Measurements from ENCODE around the gene PLXDC1.

The PLXDC1 gene

GRCh38 chr17:39151150-39151942, at the start of gene PLXDC1:
PLXDC1 (minus strand) TSS chr17:39151637; CDS start chr17:39151437, 200 bp downstream.
- no peaks in the 10 kb centered on the region for H3K36me3 ChIP-seq (ENCODE audit: insufficient read depth, low read length)
- no peak within 1 kb of the TSS for H3K27ac ChIP-seq (ENCODE audit: low read depth, low read length)
- no peaks in the 10 kb centered on the region for H3K9me3 ChIP-seq (ENCODE audit: low read length)
- H3K27me3 ChIP-seq (ENCODE audit: control insufficient read depth in 1 of 2, insufficient read depth in 2 of 2, low read length in 2 of 2), result peaks cover 11 to 20% of the 10 kb centered on the region in 2 donors
- H3K4me3 ChIP-seq (ENCODE audit: low read depth in 1 of 2, low read length in 2 of 2), result peak within 1 kb of the TSS in 1 of 2 donors; percentile 99
- peaks cover 12% of the 10 kb centered on the region for H3K4me1 ChIP-seq (ENCODE audit: insufficient read depth, low read length)
- H3K9ac ChIP-seq (ENCODE audit: low read length), result peak within 1 kb of the TSS; percentile 21

GRCh38 chr17:39200957-39201510, 49.6 kb upstream of the PLXDC1 start:
- peak overlapping the region; percentile 100 for H3K27ac ChIP-seq (ENCODE audit: low read depth, low read length)
- peaks cover 26% of the 10 kb centered on the region for H3K4me1 ChIP-seq (ENCODE audit: insufficient read depth, low read length)
- H3K9ac ChIP-seq (ENCODE audit: low read length), result peak overlapping the region; percentile 89
- peak overlapping the region; percentile 94 to 99 for H3K4me3 ChIP-seq (ENCODE audit: low read depth in 1 of 2, low read length in 2 of 2)
- H3K27me3 ChIP-seq (ENCODE audit: control insufficient read depth in 1 of 2, insufficient read depth in 2 of 2, low read length in 2 of 2), result no peaks in the 10 kb centered on the region
- peaks cover 42% of the 10 kb centered on the region for H3K36me3 ChIP-seq (ENCODE audit: insufficient read depth, low read length)
- no peaks in the 10 kb centered on the region for H3K9me3 ChIP-seq (ENCODE audit: low read length)

GRCh38 chr17:39200070-39200879, 48.8 kb upstream of the PLXDC1 start, which contains the start of gene RPL19:
RPL19 (plus strand) TSS chr17:39200283; CDS start chr17:39200345, 62 bp downstream.
- peak within 1 kb of the TSS; percentile 100 for H3K27ac ChIP-seq (ENCODE audit: low read depth, low read length)
- peak within 1 kb of the TSS; percentile 89 for H3K9ac ChIP-seq (ENCODE audit: low read length)
- no peaks in the 10 kb centered on the region for H3K27me3 ChIP-seq (ENCODE audit: control insufficient read depth in 1 of 2, insufficient read depth in 2 of 2, low read length in 2 of 2)
- no peaks in the 10 kb centered on the region for H3K9me3 ChIP-seq (ENCODE audit: low read length)
- H3K4me3 ChIP-seq (ENCODE audit: low read depth in 1 of 2, low read length in 2 of 2), result peak within 1 kb of the TSS; percentile 94 to 99
- H3K4me1 ChIP-seq (ENCODE audit: insufficient read depth, low read length), result peaks cover 33% of the 10 kb centered on the region
- H3K36me3 ChIP-seq (ENCODE audit: insufficient read depth, low read length), result peaks cover 42% of the 10 kb centered on the region

GRCh38 chr17:39199820-39200069, 48.3 kb upstream of the PLXDC1 start:
- no peaks in the 10 kb centered on the region for H3K27me3 ChIP-seq (ENCODE audit: control insufficient read depth in 1 of 2, insufficient read depth in 2 of 2, low read length in 2 of 2)
- no peaks in the 10 kb centered on the region for H3K9me3 ChIP-seq (ENCODE audit: low read length)
- H3K4me1 ChIP-seq (ENCODE audit: insufficient read depth, low read length), result peaks cover 38% of the 10 kb centered on the region
- H3K9ac ChIP-seq (ENCODE audit: low read length), result peak overlapping the region; percentile 89
- peaks cover 38% of the 10 kb centered on the region for H3K36me3 ChIP-seq (ENCODE audit: insufficient read depth, low read length)
- H3K4me3 ChIP-seq (ENCODE audit: low read depth in 1 of 2, low read length in 2 of 2), result peak overlapping the region; percentile 94 to 99
- peak overlapping the region; percentile 100 for H3K27ac ChIP-seq (ENCODE audit: low read depth, low read length)

- Histone ChIP-seq H3K4me3 (ENCODE audit: low read depth in 1 of 2, low read length in 2 of 2) (peak overlapping the region in 1 of 2 donors; percentile 65), H3K9ac (ENCODE audit: low read length) (no peak overlapping the region), H3K27me3 (ENCODE audit: control insufficient read depth in 1 of 2, insufficient read depth in 2 of 2, low read length in 2 of 2) (no peaks in the 10 kb centered on the region), H3K4me1 (ENCODE audit: insufficient read depth, low read length) (peaks cover 41% of the 10 kb centered on the region), H3K27ac (ENCODE audit: low read depth, low read length) (peak overlapping the region; percentile 68), H3K9me3 (ENCODE audit: low read length) (no peaks in the 10 kb centered on the region), H3K36me3 (ENCODE audit: insufficient read depth, low read length) (peaks cover 27% of the 10 kb centered on the region)
These were observed 46.7 kb upstream of the PLXDC1 start for GRCh38 chr17:39198186-39198566.

- Histone ChIP-seq H3K36me3 (ENCODE audit: insufficient read depth, low read length) (peaks cover 25% of the 10 kb centered on the region), H3K4me1 (ENCODE audit: insufficient read depth, low read length) (peaks cover 41% of the 10 kb centered on the region), H3K9me3 (ENCODE audit: low read length) (no peaks in the 10 kb centered on the region), H3K4me3 (ENCODE audit: low read depth in 1 of 2, low read length in 2 of 2) (peak within 1 kb of the TSS; percentile 65 to 91), H3K9ac (ENCODE audit: low read length) (no peak within 1 kb of the TSS), H3K27ac (ENCODE audit: low read depth, low read length) (peak within 1 kb of the TSS; percentile 85), H3K27me3 (ENCODE audit: control insufficient read depth in 1 of 2, insufficient read depth in 2 of 2, low read length in 2 of 2) (no peaks in the 10 kb centered on the region)
These were observed 46.1 kb upstream of the PLXDC1 start, which contains the start of gene CACNB1 for GRCh38 chr17:39197380-39198185. CACNB1 (minus strand) TSS chr17:39197669; CDS start chr17:39197495, 174 bp downstream.

GRCh38 chr17:39196808-39197291, 45.4 kb upstream of the PLXDC1 start:
- peak overlapping the region; percentile 65 to 91 for H3K4me3 ChIP-seq (ENCODE audit: low read depth in 1 of 2, low read length in 2 of 2)
- no peaks in the 10 kb centered on the region for H3K27me3 ChIP-seq (ENCODE audit: control insufficient read depth in 1 of 2, insufficient read depth in 2 of 2, low read length in 2 of 2)
- H3K9me3 ChIP-seq (ENCODE audit: low read length), result no peaks in the 10 kb centered on the region
- H3K4me1 ChIP-seq (ENCODE audit: insufficient read depth, low read length), result peaks cover 39% of the 10 kb centered on the region
- peak overlapping the region; percentile 85 for H3K27ac ChIP-seq (ENCODE audit: low read depth, low read length)
- peaks cover 24% of the 10 kb centered on the region for H3K36me3 ChIP-seq (ENCODE audit: insufficient read depth, low read length)
- no peak overlapping the region for H3K9ac ChIP-seq (ENCODE audit: low read length)

GRCh38 chr17:39196241-39196807, 44.9 kb upstream of the PLXDC1 start:
- peaks cover 34% of the 10 kb centered on the region for H3K4me1 ChIP-seq (ENCODE audit: insufficient read depth, low read length)

GRCh38 chr17:39195568-39196160, 44.2 kb upstream of the PLXDC1 start:
- H3K36me3 ChIP-seq (ENCODE audit: insufficient read depth, low read length), result peaks cover 23% of the 10 kb centered on the region
- H3K9me3 ChIP-seq (ENCODE audit: low read length), result no peaks in the 10 kb centered on the region
- H3K4me3 ChIP-seq (ENCODE audit: low read depth in 1 of 2, low read length in 2 of 2), result no peak overlapping the region
- H3K27me3 ChIP-seq (ENCODE audit: control insufficient read depth in 1 of 2, insufficient read depth in 2 of 2, low read length in 2 of 2), result no peaks in the 10 kb centered on the region
- no peak overlapping the region for H3K9ac ChIP-seq (ENCODE audit: low read length)
- peaks cover 28% of the 10 kb centered on the region for H3K4me1 ChIP-seq (ENCODE audit: insufficient read depth, low read length)
- no peak overlapping the region for H3K27ac ChIP-seq (ENCODE audit: low read depth, low read length)

More at GRCh38 chr17:39196241-39196807, 44.9 kb upstream of the PLXDC1 start:
- Histone ChIP-seq H3K9ac (ENCODE audit: low read length) (no peak overlapping the region), H3K9me3 (ENCODE audit: low read length) (no peaks in the 10 kb centered on the region), H3K4me3 (ENCODE audit: low read depth in 1 of 2, low read length in 2 of 2) (peak overlapping the region; percentile 65 to 91), H3K27ac (ENCODE audit: low read depth, low read length) (no peak overlapping the region), H3K36me3 (ENCODE audit: insufficient read depth, low read length) (peaks cover 23% of the 10 kb centered on the region), H3K27me3 (ENCODE audit: control insufficient read depth in 1 of 2, insufficient read depth in 2 of 2, low read length in 2 of 2) (no peaks in the 10 kb centered on the region)

GRCh38 chr17:39194985-39195524, 43.6 kb upstream of the PLXDC1 start:
- peaks cover 26% of the 10 kb centered on the region for H3K4me1 ChIP-seq (ENCODE audit: insufficient read depth, low read length)
- no peak overlapping the region for H3K4me3 ChIP-seq (ENCODE audit: low read depth in 1 of 2, low read length in 2 of 2)
- no peak overlapping the region for H3K27ac ChIP-seq (ENCODE audit: low read depth, low read length)
- H3K27me3 ChIP-seq (ENCODE audit: control insufficient read depth in 1 of 2, insufficient read depth in 2 of 2, low read length in 2 of 2), result no peaks in the 10 kb centered on the region
- H3K9ac ChIP-seq (ENCODE audit: low read length), result no peak overlapping the region
- peaks cover 23% of the 10 kb centered on the region for H3K36me3 ChIP-seq (ENCODE audit: insufficient read depth, low read length)
- H3K9me3 ChIP-seq (ENCODE audit: low read length), result no peaks in the 10 kb centered on the region

Measured in muscle layer of colon (tissue), 2 donors.